Measurements from ENCODE around the gene MYH3. TPM values are rescaled to one million over a fixed set of nuclear protein-coding genes. Genes with fewer than 3 reads are reported as not detected.

MYH3 gene
- total RNA-seq, 1 experiment from 2014 or later = 2.9 TPM

- H3K4me3 Mint-ChIP-seq = no peak overlapping the region
- peaks cover 2 to 16% (median 13%) of the 10 kb centered on the region in 3 experiments; a peak in 6 of 7 replicates for H3K36me3 Mint-ChIP-seq (ENCODE audit: insufficient read depth in 1 of 3, low read depth in 3 of 3)
- no peak overlapping the region for H3T11ph ChIP-seq (ENCODE audit: low read length)
- H3K23ac ChIP-seq (ENCODE audit: insufficient read length, low read depth, low read length) = no peak overlapping the region
- no peak overlapping the region for H2BK20ac ChIP-seq (ENCODE audit: low read depth, low read length, poor library complexity, severe bottlenecking)
- no peak overlapping the region for H2BK15ac ChIP-seq (ENCODE audit: low read depth, low read length)
- no peak overlapping the region for H3K56ac ChIP-seq (ENCODE audit: insufficient read length, low read depth, low read length)
- TF ChIP-seq, protein P1, sequence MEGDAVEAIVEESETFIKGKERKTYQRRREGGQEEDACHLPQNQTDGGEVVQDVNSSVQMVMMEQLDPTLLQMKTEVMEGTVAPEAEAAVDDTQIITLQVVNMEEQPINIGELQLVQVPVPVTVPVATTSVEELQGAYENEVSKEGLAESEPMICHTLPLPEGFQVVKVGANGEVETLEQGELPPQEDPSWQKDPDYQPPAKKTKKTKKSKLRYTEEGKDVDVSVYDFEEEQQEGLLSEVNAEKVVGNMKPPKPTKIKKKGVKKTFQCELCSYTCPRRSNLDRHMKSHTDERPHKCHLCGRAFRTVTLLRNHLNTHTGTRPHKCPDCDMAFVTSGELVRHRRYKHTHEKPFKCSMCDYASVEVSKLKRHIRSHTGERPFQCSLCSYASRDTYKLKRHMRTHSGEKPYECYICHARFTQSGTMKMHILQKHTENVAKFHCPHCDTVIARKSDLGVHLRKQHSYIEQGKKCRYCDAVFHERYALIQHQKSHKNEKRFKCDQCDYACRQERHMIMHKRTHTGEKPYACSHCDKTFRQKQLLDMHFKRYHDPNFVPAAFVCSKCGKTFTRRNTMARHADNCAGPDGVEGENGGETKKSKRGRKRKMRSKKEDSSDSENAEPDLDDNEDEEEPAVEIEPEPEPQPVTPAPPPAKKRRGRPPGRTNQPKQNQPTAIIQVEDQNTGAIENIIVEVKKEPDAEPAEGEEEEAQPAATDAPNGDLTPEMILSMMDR (conservative IDR thresholded peaks at IDR 0.05) = no peak
- no peaks in the 10 kb centered on the region for H3K9me3 Mint-ChIP-seq
- no peaks in the 10 kb centered on the region for H3K4me1 ChIP-seq (ENCODE audit: insufficient read depth, low read length)
- no peak overlapping the region for H2BK120ac ChIP-seq (ENCODE audit: low read depth, low read length, poor library complexity, severe bottlenecking)
- no peak overlapping the region for H2AK5ac ChIP-seq (ENCODE audit: insufficient read length, low read length)
- WGBS (ENCODE audit: extremely low coverage, insufficient read length, low lambda C conversion rate) = no CpG with 5 or more reads among the region's 3 CpGs
- H3K27ac Mint-ChIP-seq = no peak overlapping the region
- no peak overlapping the region for H3K14ac ChIP-seq (ENCODE audit: insufficient read depth, low read length)
- H3K4ac ChIP-seq (ENCODE audit: low read depth, low read length) = no peak overlapping the region
- H2BK5ac ChIP-seq (ENCODE audit: insufficient read length, low read length) = no peak overlapping the region
- H3K27me3 Mint-ChIP-seq (ENCODE audit: low read depth) = no peaks in the 10 kb centered on the region
- no peak overlapping the region for H4K8ac ChIP-seq (replicated peaks; ENCODE audit: insufficient read length, low read depth, low read length)
- no peaks in the 10 kb centered on the region for H3K27me3 ChIP-seq (ENCODE audit: insufficient read depth, low read length)
- H2AFZ ChIP-seq (ENCODE audit: low read length) = no peak overlapping the region
- no peak overlapping the region for H3K9ac ChIP-seq (ENCODE audit: extremely low read depth, insufficient read length, low read length)
- no peak overlapping the region for H3K4me2 ChIP-seq (ENCODE audit: insufficient read depth, insufficient read length, low read length)
- H3K18ac ChIP-seq (ENCODE audit: insufficient read length, low read depth, low read length) = no peak overlapping the region
- no peaks in the 10 kb centered on the region for H3K9me3 ChIP-seq (ENCODE audit: control insufficient read depth, low read depth, low read length)
- H3K27ac ChIP-seq (ENCODE audit: insufficient read length, low read depth, low read length) = no peak overlapping the region
- H2BK12ac ChIP-seq (ENCODE audit: insufficient read length, low read depth, low read length) = no peak overlapping the region
- H3K23me2 ChIP-seq (ENCODE audit: insufficient read length, low read depth, low read length, poor library complexity, severe bottlenecking) = no peaks in the 10 kb centered on the region
- H4K5ac ChIP-seq (ENCODE audit: insufficient read length, low read depth, low read length) = no peak overlapping the region
- DNase-seq = no peak
- H3K79me2 ChIP-seq (ENCODE audit: insufficient read depth, low read length) = no peaks in the 10 kb centered on the region
- no peak overlapping the region for H4K91ac ChIP-seq (ENCODE audit: insufficient read length, low read depth, low read length)
- H3K79me1 ChIP-seq (ENCODE audit: insufficient read depth, low read depth, low read length, poor library complexity, severe bottlenecking) = no peaks in the 10 kb centered on the region
- H3K4me1 Mint-ChIP-seq = no peaks in the 10 kb centered on the region
- H4K20me1 ChIP-seq (ENCODE audit: control insufficient read depth, insufficient read depth, insufficient read length) = no peaks in the 10 kb centered on the region
These were observed 16.6 kb downstream of the MYH3 start for GRCh38 chr17:10640475-10640874.

Measured in H9 (cell line).